Gastroesophageal sphincter (tissue), 4 donors: ENCODE data around the gene BICRAL. TPM values are rescaled to one million over a fixed set of nuclear protein-coding genes. Genes with fewer than 3 reads are reported as not detected.
A peak's percentile ranks its signal among the peaks of the same experiment; 100 is the strongest.

Experiments used
- ATAC-seq: fragments of 150-250 bp; one replicate; pipeline ENCODE4 v1.9.1; 2016; ENCODE audit warnings: mild to moderate bottlenecking, moderate library complexity
- H3K27ac ChIP-seq, 4 donors: fragments of 200-600 bp; sonication (generic) in 3 of 4; 1 replicate in 3 of 4; 2 replicates in 1 of 4; pipeline ENCODE4 v1.5.1; 2016 to 2019
- H3K27me3 ChIP-seq: fragments of 200-600 bp; sonication (generic); one replicate; pipeline ENCODE4 v1.5.1; 2019
- H3K36me3 ChIP-seq, 2 donors: fragments of 200-600 bp; sonication (generic); one replicate each; pipeline ENCODE4 v1.5.1; 2019; ENCODE audit warnings: control low read depth in 1 of 2
- H3K4me1 ChIP-seq, 3 donors: fragments of 200-600 bp; sonication (generic); 1 replicate in 2 of 3; 2 replicates in 1 of 3; pipeline ENCODE4 v1.5.1; 2016 to 2019; ENCODE audit warnings: control low read depth in 2 of 3
- H3K4me3 ChIP-seq, 2 donors: fragments of 200-600 bp; sonication (generic); one replicate each; pipeline ENCODE4 v1.5.1; 2019; ENCODE audit warnings: mild to moderate bottlenecking in 1 of 2, moderate library complexity in 1 of 2
- H3K9me3 ChIP-seq, 3 donors: fragments of 200-600 bp; sonication (generic); one replicate each; pipeline ENCODE4 v1.5.1; 2017 to 2019; ENCODE audit warnings: control low read depth in 2 of 3
- EP300 ChIP-seq: sonication (generic); formaldehyde crosslinking; IDR thresholded peaks from one replicate; pipeline ENCODE4 v1.6.1; 2017; ENCODE audit warnings: antibody characterized with exemption, mild to moderate bottlenecking
- POLR2A ChIP-seq, 2 donors: fragments of 450-650 bp; IDR thresholded peaks; one replicate each; pipeline ENCODE4 v1.6.1; 2017; ENCODE audit warnings: antibody characterized with exemption in 2 of 2, mild to moderate bottlenecking in 2 of 2, moderate library complexity in 1 of 2
- POLR2AphosphoS5 ChIP-seq: sonication (generic); formaldehyde crosslinking; IDR thresholded peaks from one replicate; pipeline ENCODE4 v1.6.1; 2017; ENCODE audit warnings: antibody characterized with exemption
- WGBS, 2 donors: methylation state at CpG; one replicate each; pipeline ENCODE4 v1.1.5; 2018; ENCODE audit warnings: low coverage in 1 of 2; 5-methylcytosine and 5-hydroxymethylcytosine counted together
- total RNA-seq, 4 donors: library from RNA; depleted of rRNA; stranded (reverse); fragments of >200 nt; gene quantifications; one replicate each; pipeline ENCODE4 v1.1.0, GENCODE V29; 2016
- TF ChIP-seq, protein P1 (sequence below), 4 experiments: fragments of 200-600 bp in 2 of 4; fragments of 450-650 bp in 2 of 4; sonication (generic) in 1 of 4; IDR thresholded peaks; one replicate each; pipeline ENCODE4 v1.5.1; 2017 to 2019; ENCODE audit warnings: antibody characterized with exemption in 4 of 4, mild to moderate bottlenecking in 2 of 4, moderate library complexity in 2 of 4

The BICRAL gene
- total RNA-seq, 4 donors from 2014 or later = 13.9 to 28.5 (median 23.2) TPM

DNA sequence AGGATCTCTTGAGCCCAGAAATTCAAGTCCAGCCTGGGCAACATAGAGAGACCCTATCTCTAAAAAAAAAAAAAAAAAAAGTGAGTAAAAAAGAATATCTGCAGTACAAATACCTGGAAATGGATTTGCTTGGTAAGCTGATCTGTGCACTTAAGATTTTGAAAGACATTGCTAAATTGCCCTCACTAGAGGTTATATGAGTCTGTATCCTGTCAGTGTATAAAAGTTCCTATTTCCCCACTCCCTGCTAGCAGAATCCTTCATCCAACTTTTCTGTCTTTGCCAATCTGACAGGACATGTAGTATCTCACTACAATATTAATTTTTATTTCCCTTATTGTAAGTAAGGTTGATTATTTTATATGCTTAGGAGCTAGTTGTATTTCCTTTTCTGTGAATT lies 36.1 kb downstream of the BICRAL start:
- Histone ChIP-seq H3K4me1 (peaks cover 0 to 35% (median 11%) of the 10 kb centered on the region in 3 donors), H3K9me3 (no peaks in the 10 kb centered on the region), H3K4me3 (no peak overlapping the region), H3K27ac (no peak overlapping the region), H3K27me3 (no peaks in the 10 kb centered on the region), H3K36me3 (peaks cover 0 to 3% of the 10 kb centered on the region in 2 donors)
- no peak for TF ChIP-seq POLR2AphosphoS5
- TF ChIP-seq, protein P1, sequence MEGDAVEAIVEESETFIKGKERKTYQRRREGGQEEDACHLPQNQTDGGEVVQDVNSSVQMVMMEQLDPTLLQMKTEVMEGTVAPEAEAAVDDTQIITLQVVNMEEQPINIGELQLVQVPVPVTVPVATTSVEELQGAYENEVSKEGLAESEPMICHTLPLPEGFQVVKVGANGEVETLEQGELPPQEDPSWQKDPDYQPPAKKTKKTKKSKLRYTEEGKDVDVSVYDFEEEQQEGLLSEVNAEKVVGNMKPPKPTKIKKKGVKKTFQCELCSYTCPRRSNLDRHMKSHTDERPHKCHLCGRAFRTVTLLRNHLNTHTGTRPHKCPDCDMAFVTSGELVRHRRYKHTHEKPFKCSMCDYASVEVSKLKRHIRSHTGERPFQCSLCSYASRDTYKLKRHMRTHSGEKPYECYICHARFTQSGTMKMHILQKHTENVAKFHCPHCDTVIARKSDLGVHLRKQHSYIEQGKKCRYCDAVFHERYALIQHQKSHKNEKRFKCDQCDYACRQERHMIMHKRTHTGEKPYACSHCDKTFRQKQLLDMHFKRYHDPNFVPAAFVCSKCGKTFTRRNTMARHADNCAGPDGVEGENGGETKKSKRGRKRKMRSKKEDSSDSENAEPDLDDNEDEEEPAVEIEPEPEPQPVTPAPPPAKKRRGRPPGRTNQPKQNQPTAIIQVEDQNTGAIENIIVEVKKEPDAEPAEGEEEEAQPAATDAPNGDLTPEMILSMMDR (IDR thresholded peaks at IDR 0.05) = no peak
- no peak for TF ChIP-seq EP300
- TF ChIP-seq POLR2A (IDR thresholded peaks at IDR 0.05) = no peak
- ATAC-seq = no peak

DNA sequence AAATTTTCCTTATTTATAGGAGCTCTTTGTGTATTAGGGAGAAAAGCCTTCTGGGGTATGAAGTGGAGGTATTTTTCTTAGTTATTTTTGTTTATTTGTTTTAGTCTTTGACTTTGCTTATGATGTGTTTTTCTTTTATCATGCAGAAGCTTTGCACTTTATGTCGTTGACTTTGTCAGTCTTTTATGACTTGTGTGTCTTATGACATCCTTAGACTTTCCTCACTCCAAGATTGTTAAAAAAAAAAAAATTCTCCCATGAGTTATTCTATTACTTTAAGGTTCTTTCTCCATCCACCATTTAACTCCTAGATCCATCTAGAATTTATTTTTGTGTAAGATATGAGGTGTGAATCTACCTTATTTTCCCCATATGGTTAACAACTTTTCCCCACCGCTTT lies 36.6 kb downstream of the BICRAL start:
- Histone ChIP-seq H3K4me3 (no peak overlapping the region), H3K9me3 (no peaks in the 10 kb centered on the region), H3K4me1 (peaks cover 0 to 39% (median 11%) of the 10 kb centered on the region in 3 donors), H3K36me3 (peaks cover 0 to 9% of the 10 kb centered on the region in 2 donors), H3K27ac (peak overlapping the region in 1 of 4 donors; percentile 5), H3K27me3 (no peaks in the 10 kb centered on the region)
- TF ChIP-seq POLR2AphosphoS5 (no peak), EP300 (no peak), POLR2A (IDR thresholded peaks at IDR 0.05) (no peak)
- TF ChIP-seq, protein P1 (IDR thresholded peaks at IDR 0.05) = no peak
- 93 to 100% methylated on average over 2 of the region's 2 CpGs for WGBS, 2 donors
- ATAC-seq = no peak

- Histone ChIP-seq H3K4me1 (peaks cover 0 to 39% (median 11%) of the 10 kb centered on the region in 3 donors), H3K27me3 (no peaks in the 10 kb centered on the region), H3K27ac (peak overlapping the region in 2 of 4 donors; percentile 5 to 81), H3K9me3 (no peaks in the 10 kb centered on the region), H3K4me3 (no peak overlapping the region), H3K36me3 (peaks cover 0 to 13% of the 10 kb centered on the region in 2 donors)
- ATAC-seq = no peak
- 64 to 69% methylated on average over 3 of the region's 3 CpGs for WGBS, 2 donors
- TF ChIP-seq POLR2AphosphoS5 = no peak
- no peak for TF ChIP-seq POLR2A (IDR thresholded peaks at IDR 0.05)
- no peak for TF ChIP-seq EP300
- TF ChIP-seq, protein P1 (IDR thresholded peaks at IDR 0.05) = no peak
Observed at GRCh38 chr6:42818878-42819277, 37.0 kb downstream of the BICRAL start.

DNA sequence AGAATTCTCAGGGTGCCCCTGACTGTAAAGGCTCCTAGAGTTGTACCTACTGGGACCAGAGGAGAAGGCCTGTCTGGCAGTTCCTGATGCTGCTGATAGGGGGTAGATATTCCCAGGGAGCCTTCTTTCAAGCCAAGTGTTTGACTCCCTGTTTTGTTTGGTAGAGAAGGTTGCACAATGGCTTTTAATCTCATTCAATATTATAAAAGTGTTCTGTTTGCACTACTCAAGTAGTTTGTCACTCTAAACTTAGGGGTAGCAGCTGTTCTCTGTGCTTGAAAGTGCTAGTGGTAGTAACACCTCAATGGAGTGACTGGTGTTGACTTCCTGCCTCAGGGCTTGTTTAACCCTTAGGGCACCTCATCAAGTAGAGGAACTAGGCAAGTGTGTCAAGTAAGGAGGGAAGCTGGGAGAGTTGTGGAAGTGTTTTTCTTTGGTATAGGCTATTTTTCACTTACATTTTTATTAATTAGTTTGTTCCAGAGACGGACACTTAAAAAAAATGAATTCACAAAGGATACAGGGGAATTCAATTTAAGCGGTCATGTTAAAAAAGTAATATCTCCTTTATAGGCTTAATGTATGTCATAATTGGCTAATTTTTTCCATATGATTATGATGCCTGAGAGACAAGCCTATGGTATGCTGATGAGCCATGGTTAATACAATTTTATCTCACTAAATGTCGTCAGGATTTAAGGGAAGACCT lies 38.1 kb downstream of the BICRAL start:
- Histone ChIP-seq H3K36me3 (peaks cover 0 to 24% of the 10 kb centered on the region in 2 donors), H3K27ac (peak overlapping the region; percentile 51 to 88 (median 80)), H3K4me3 (no peak overlapping the region), H3K9me3 (no peaks in the 10 kb centered on the region), H3K27me3 (no peaks in the 10 kb centered on the region), H3K4me1 (peaks cover 0 to 39% (median 11%) of the 10 kb centered on the region in 3 donors)
- WGBS, 2 donors = 76 to 80% methylated on average over 3 of the region's 3 CpGs
- peak; percentile 69 for ATAC-seq
- TF ChIP-seq POLR2AphosphoS5 (peak; percentile 31), POLR2A (IDR thresholded peaks at IDR 0.05) (no peak), EP300 (no peak)
- TF ChIP-seq, protein P1 (IDR thresholded peaks at IDR 0.05) = peak in 3 of 4 experiments; percentile 38 to 44 (median 42)
